A549 (cell line): ENCODE measurements around the gene PPM1H. TPM values are rescaled to one million over a fixed set of nuclear protein-coding genes. Genes with fewer than 3 reads are reported as not detected.
A peak's percentile ranks its signal among the peaks of the same experiment; 100 is the strongest.
"Not testable (repeated sequence)": the region's sequence is repeated elsewhere in the genome, so short reads cannot be mapped to it uniquely, and the experiment has no call there.

Experiments used
- ATAC-seq, 2 experiments: fragments of 200-7000 bp in 1 of 2; fragments of >200 bp in 1 of 2; cut with Nextera tagmentation in 1 of 2; cut with Tn5 transposase in 1 of 2; 3 replicates each; pipeline versions ENCODE4 v1.8.0 to v1.9.1; 2018 to 2020; ENCODE audit warnings: mild to moderate bottlenecking in 1 of 2, moderate library complexity in 1 of 2
- CTCF ChIA-PET: fragments of 300-600 bp; sonication (Branson Sonifier 250); formaldehyde crosslinking; extraction: SDS; loops from one replicate; lab custom pipeline; 2021; ENCODE audit warnings: antibody characterized with exemption, inconsistent platforms; lab: Yijun Ruan, JAX
- POLR2A ChIA-PET: fragments of 350-600 bp; formaldehyde crosslinking; extraction: SDS; loops from one replicate; lab custom pipeline; 2021; ENCODE audit warnings: antibody characterized with exemption, inconsistent platforms; lab: Yijun Ruan, JAX
- DNase-seq, 2 experiments: peaks; one replicate each; pipeline versions ENCODE4 v3.0.0 to v3.0.0-alpha.2; 2011 to 2016; ENCODE audit warnings: low read depth in 1 of 2, low spot score in 1 of 2
- FAIRE-seq: peaks from 2 replicates; lab custom pipeline; 2011; peaks lifted over from hg19 to GRCh38; lab: Jason Lieb, UNC
- H3K27ac ChIP-seq, 2 experiments: fragments of >200 bp; sonication (Bioruptor Twin); formaldehyde crosslinking; 3 replicates each; pipeline ENCODE4 v1.5.1; 2016 to 2017
- H3K4me1 ChIP-seq: fragments of >200 bp; sonication (Bioruptor Twin); formaldehyde crosslinking; 3 replicates; pipeline ENCODE4 v1.6.1; 2016
- H3K4me2 ChIP-seq: fragments of >200 bp; sonication (Bioruptor Twin); formaldehyde crosslinking; 3 replicates; pipeline ENCODE4 v1.6.1; 2016
- H3K4me3 ChIP-seq: fragments of >200 bp; sonication (Bioruptor Twin); formaldehyde crosslinking; 3 replicates; pipeline ENCODE4 v1.5.1; 2016
- H3K9me3 ChIP-seq: fragments of >200 bp; sonication (Bioruptor Twin); formaldehyde crosslinking; 3 replicates; pipeline ENCODE4 v1.6.1; 2016
- BHLHE40 ChIP-seq: IDR thresholded peaks from 2 replicates; pipeline ENCODE4 v1.6.1; 2012; ENCODE audit warnings: low read depth, low read length, inconsistent platforms
- CBX2 ChIP-seq: fragments of 200-600 bp; sonication (generic); IDR thresholded peaks from 2 replicates; pipeline ENCODE4 v1.6.1; 2016; ENCODE audit warnings: low read depth, mild to moderate bottlenecking, borderline replicate concordance
- CBX8 ChIP-seq: fragments of 200-600 bp; sonication (generic); IDR thresholded peaks from 2 replicates; pipeline ENCODE4 v1.6.1; 2016
- CEBPB ChIP-seq, 2 experiments: fragments of >200 bp in 1 of 2; sonication (Bioruptor Twin) in 1 of 2; formaldehyde crosslinking in 1 of 2; IDR thresholded peaks; 2 replicates each; pipeline ENCODE4 v1.6.1; 2012 to 2016
- CHD4 ChIP-seq: fragments of 200-600 bp; sonication (generic); IDR thresholded peaks from 2 replicates; pipeline ENCODE4 v1.6.1; 2016; ENCODE audit warnings: antibody characterized with exemption, mild to moderate bottlenecking, borderline replicate concordance
- EHF ChIP-seq: fragments of 250-450 bp; sonication (Bioruptor Pico); IDR thresholded peaks from 2 replicates; pipeline ENCODE4 v1.5.0; 2020; ENCODE audit warnings: mild to moderate bottlenecking
- ESRRA ChIP-seq: fragments of 150-350 bp; IDR thresholded peaks from 2 replicates; pipeline ENCODE4 v1.6.1; 2014; ENCODE audit warnings: mild to moderate bottlenecking, low read length, borderline replicate concordance
- FOXS1 ChIP-seq: fragments of 250-450 bp; sonication (Bioruptor Pico); IDR thresholded peaks from 2 replicates; pipeline ENCODE4 v1.5.0; 2020; ENCODE audit warnings: mild to moderate bottlenecking, moderate library complexity
- HDAC2 ChIP-seq: fragments of 200-600 bp; sonication (generic); IDR thresholded peaks from 2 replicates; pipeline ENCODE4 v1.6.1; 2016
- HOXB5 ChIP-seq: fragments of 250-450 bp; sonication (Bioruptor Pico); IDR thresholded peaks from 2 replicates; pipeline ENCODE4 v1.5.0; 2020; ENCODE audit warnings: mild to moderate bottlenecking, moderate library complexity
- JUNB ChIP-seq: fragments of >200 bp; sonication (Bioruptor Twin); formaldehyde crosslinking; IDR thresholded peaks from 2 replicates; pipeline ENCODE4 v1.6.1; 2016
- KDM1A ChIP-seq: fragments of 200-600 bp; sonication (generic); IDR thresholded peaks from 2 replicates; pipeline ENCODE4 v1.6.1; 2016; ENCODE audit warnings: low read depth, mild to moderate bottlenecking
- NPAS2 ChIP-seq: fragments of 250-450 bp; sonication (Bioruptor Pico); IDR thresholded peaks from 2 replicates; pipeline ENCODE4 v1.8.0; 2022; ENCODE audit warnings: mild to moderate bottlenecking, moderate library complexity, borderline replicate concordance
- NR3C1 ChIP-seq: fragments of >200 bp; sonication (Bioruptor Twin); formaldehyde crosslinking; IDR thresholded peaks from 3 replicates; pipeline ENCODE4 v1.6.1; 2017
- PHF8 ChIP-seq: fragments of 200-600 bp; sonication (generic); IDR thresholded peaks from 2 replicates; pipeline ENCODE4 v1.6.1; 2016; ENCODE audit warnings: low read depth, mild to moderate bottlenecking, antibody characterized with exemption, moderate library complexity, borderline replicate concordance
- POLR2A ChIP-seq: IDR thresholded peaks from 2 replicates; pipeline ENCODE4 v1.6.1; 2012; ENCODE audit warnings: mild to moderate bottlenecking, low read length
- POLR2AphosphoS2 ChIP-seq: conservative IDR thresholded peaks from 2 replicates; pipeline ENCODE4 v1.6.1; 2012; ENCODE audit warnings: low read length, improper control_type of control experiment, inconsistent platforms
- RCOR1 ChIP-seq: fragments of 150-350 bp; IDR thresholded peaks from 2 replicates; pipeline ENCODE4 v1.6.1; 2014; ENCODE audit warnings: antibody characterized with exemption, low read length, low read depth
- RNF2 ChIP-seq: fragments of 200-600 bp; sonication (generic); IDR thresholded peaks from 2 replicates; pipeline ENCODE4 v1.6.1; 2016; ENCODE audit warnings: low read depth, mild to moderate bottlenecking, antibody characterized with exemption, moderate library complexity, borderline replicate concordance
- TFCP2L1 ChIP-seq: fragments of 250-450 bp; sonication (Bioruptor Pico); IDR thresholded peaks from 2 replicates; pipeline ENCODE4 v1.5.0; 2021; ENCODE audit warnings: mild to moderate bottlenecking
- TP53 ChIP-seq: fragments of 250-450 bp; sonication (Bioruptor Pico); IDR thresholded peaks from 2 replicates; pipeline ENCODE4 v1.5.0; 2021; ENCODE audit warnings: mild to moderate bottlenecking, moderate library complexity
- ZC3H11A ChIP-seq: fragments of 450-650 bp; IDR thresholded peaks from 2 replicates; pipeline ENCODE4 v1.6.1; 2014; ENCODE audit warnings: antibody characterized with exemption, mild to moderate bottlenecking
- ZSCAN20 ChIP-seq: fragments of 250-450 bp; sonication (Bioruptor Pico); IDR thresholded peaks from 2 replicates; pipeline ENCODE4 v1.8.0; 2022; ENCODE audit warnings: mild to moderate bottlenecking, moderate library complexity
- WGBS: methylation state at CpG from one replicate; pipeline ENCODE4 v1.1.6; 2017; ENCODE audit errors: missing lambda C conversion rate; 5-methylcytosine and 5-hydroxymethylcytosine counted together
- polyA plus RNA-seq, 4 experiments: library from polyadenylated mRNA; depleted of rRNA in 3 of 4; stranded (reverse); fragments of >200 nt; fragmentation: RNase III in 1 of 4; extraction: RNeasy Plus Mini Kit Qiagen cat#74134 plus additional on column Dnase treatment in 1 of 4; gene quantifications; 2 replicates in 3 of 4; 3 replicates in 1 of 4; pipeline ENCODE4 v1.2.3, GENCODE V29; 2011 to 2017
- TF ChIP-seq, protein P1 (sequence below): fragments of >200 bp; sonication (Bioruptor Twin); formaldehyde crosslinking; IDR thresholded peaks from 3 replicates; pipeline ENCODE4 v1.6.1; 2016
- TF ChIP-seq, protein P2 (sequence below): fragments of 250-450 bp; sonication (Bioruptor Pico); IDR thresholded peaks from 2 replicates; pipeline ENCODE4 v1.5.0; 2021; ENCODE audit warnings: mild to moderate bottlenecking, moderate library complexity, borderline replicate concordance
- TF ChIP-seq, protein P3 (sequence below): fragments of 250-450 bp; sonication (Bioruptor Pico); IDR thresholded peaks from 2 replicates; pipeline ENCODE4 v1.5.0; 2020; ENCODE audit warnings: low read depth, mild to moderate bottlenecking, moderate library complexity
- TF ChIP-seq, protein P4 (sequence below): fragments of >200 bp; sonication (Bioruptor Twin); formaldehyde crosslinking; IDR thresholded peaks from 2 replicates; pipeline ENCODE4 v1.6.1; 2016

The PPM1H gene
- polyA plus RNA-seq, 2 of the 4 experiments (the other 2 are of a cell fraction) = 7.8 TPM

DNA sequence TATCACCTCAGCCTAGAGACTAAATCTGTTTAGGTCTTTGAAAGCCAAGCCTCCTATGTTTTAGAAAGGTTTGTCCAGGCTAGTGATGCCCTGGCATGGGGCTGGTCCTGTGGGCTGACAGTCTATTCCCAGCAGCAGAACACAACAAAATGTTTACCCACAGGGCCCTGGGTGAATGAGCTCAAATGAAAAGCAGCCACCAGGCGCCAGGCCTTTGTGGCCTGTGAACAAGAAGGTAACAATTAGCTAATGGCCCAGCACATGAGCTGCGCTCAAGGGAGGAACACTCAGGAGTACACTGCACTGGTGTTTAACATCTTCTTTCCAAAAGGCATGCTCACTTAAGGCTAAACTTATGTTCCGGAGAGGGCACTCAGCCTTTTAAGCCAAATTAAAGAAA is 266.2 kb downstream of the PPM1H start:
- ATAC-seq (no peak), FAIRE-seq (no peak), DNase-seq (no peak)
- POLR2A ChIA-PET = no interaction called here
- Histone ChIP-seq H3K27ac (peak overlapping the region in 1 of 2 experiments; percentile 36; a peak in 1 of 6 replicates), H3K4me1 (no peaks in the 10 kb centered on the region), H3K9me3 (no peaks in the 10 kb centered on the region), H3K4me3 (no peak overlapping the region), H3K4me2 (no peak overlapping the region)
- CTCF ChIA-PET = interaction anchor here (1.3 kb wide), 1 partner anchor 131 kb away, joined by 3 read pairs; no protein-coding TSS in a partner anchor
- 93% methylated on average over 3 of the region's 3 CpGs for WGBS
- TF ChIP-seq ESRRA (no peak), ZSCAN20 (CRISPR knock-in tag) (no peak), CBX8 (no peak), CBX2 (no peak), RNF2 (no peak), HDAC2 (no peak), RCOR1 (no peak)
- TF ChIP-seq, protein P1, sequence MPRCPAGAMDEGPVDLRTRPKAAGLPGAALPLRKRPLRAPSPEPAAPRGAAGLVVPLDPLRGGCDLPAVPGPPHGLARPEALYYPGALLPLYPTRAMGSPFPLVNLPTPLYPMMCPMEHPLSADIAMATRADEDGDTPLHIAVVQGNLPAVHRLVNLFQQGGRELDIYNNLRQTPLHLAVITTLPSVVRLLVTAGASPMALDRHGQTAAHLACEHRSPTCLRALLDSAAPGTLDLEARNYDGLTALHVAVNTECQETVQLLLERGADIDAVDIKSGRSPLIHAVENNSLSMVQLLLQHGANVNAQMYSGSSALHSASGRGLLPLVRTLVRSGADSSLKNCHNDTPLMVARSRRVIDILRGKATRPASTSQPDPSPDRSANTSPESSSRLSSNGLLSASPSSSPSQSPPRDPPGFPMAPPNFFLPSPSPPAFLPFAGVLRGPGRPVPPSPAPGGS = no peak
- TF ChIP-seq, protein P2, sequence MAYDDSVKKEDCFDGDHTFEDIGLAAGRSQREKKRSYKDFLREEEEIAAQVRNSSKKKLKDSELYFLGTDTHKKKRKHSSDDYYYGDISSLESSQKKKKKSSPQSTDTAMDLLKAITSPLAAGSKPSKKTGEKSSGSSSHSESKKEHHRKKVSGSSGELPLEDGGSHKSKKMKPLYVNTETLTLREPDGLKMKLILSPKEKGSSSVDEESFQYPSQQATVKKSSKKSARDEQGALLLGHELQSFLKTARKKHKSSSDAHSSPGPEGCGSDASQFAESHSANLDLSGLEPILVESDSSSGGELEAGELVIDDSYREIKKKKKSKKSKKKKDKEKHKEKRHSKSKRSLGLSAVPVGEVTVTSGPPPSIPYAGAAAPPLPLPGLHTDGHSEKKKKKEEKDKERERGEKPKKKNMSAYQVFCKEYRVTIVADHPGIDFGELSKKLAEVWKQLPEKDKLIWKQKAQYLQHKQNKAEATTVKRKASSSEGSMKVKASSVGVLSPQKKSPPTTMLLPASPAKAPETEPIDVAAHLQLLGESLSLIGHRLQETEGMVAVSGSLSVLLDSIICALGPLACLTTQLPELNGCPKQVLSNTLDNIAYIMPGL = no peak
- TF ChIP-seq, protein P3, sequence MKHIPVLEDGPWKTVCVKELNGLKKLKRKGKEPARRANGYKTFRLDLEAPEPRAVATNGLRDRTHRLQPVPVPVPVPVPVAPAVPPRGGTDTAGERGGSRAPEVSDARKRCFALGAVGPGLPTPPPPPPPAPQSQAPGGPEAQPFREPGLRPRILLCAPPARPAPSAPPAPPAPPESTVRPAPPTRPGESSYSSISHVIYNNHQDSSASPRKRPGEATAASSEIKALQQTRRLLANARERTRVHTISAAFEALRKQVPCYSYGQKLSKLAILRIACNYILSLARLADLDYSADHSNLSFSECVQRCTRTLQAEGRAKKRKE = no peak

DNA sequence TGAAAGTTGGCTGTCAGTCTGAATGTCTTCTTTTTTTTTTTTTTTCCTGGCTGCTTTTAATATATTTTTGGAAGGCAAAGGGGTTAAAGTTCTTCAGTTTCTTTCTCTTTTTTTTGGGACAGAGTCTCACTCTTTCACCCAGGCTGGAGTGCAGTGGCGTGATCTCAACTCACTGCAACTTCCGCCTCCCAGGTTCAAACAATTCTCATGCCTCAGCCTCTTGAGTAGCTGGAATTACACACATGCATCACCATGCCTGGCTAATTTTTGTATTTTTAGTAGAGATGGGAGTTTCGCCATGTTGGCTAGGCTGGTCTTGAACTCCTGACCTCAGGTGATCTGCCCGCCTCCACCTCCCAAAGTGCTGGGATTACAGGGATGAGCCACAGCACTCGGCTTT is 270.0 kb downstream of the PPM1H start:
- CTCF ChIA-PET = interaction anchor here (0.7 to 1.5 kb wide), 2 partner anchors 50 to 182 kb away, joined by 3 to 4 read pairs; no protein-coding TSS in a partner anchor
- FAIRE-seq, ATAC-seq, POLR2A ChIA-PET, H3K9me3 ChIP-seq, H3K27ac ChIP-seq, H3K4me3 ChIP-seq, H3K4me1 ChIP-seq, H3K4me2 ChIP-seq, DNase-seq: not testable (repeated sequence)
- WGBS = 98% methylated on average over 5 of the region's 5 CpGs

DNA sequence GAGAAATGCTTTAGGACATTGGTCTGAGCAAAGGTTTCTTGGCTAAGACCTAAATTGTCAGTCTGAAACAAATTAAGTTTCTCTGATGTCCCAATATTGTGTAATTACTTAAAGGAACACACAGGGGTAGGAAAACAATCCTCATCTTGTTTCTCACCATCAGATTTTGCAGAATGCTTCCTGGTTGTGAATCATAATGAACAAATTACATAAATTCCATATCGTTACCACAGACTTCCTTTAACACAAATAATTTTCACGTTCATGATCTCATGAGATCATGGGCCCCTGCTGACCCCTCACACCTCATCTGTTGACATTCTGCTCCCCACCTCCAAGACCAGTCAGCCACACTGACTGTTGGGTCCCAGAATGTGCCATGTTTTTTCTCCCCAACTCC is 274.2 kb downstream of the PPM1H start:
- CTCF ChIA-PET = no interaction called here
- TF ChIP-seq HOXB5 (CRISPR knock-in tag) (no peak), EHF (CRISPR knock-in tag) (no peak), POLR2AphosphoS2 (no peak), TFCP2L1 (CRISPR knock-in tag) (no peak), PHF8 (no peak), CEBPB (IDR thresholded peaks at IDR 0.05) (no peak), NPAS2 (CRISPR knock-in tag) (no peak), TP53 (CRISPR knock-in tag) (no peak), JUNB (no peak), BHLHE40 (no peak), CHD4 (no peak), NR3C1 (no peak), ZC3H11A (no peak), RCOR1 (no peak), FOXS1 (CRISPR knock-in tag) (no peak), KDM1A (no peak), POLR2A (no peak)
- TF ChIP-seq, protein P1 = no peak
- TF ChIP-seq, protein P3 = no peak
- TF ChIP-seq, protein P4, sequence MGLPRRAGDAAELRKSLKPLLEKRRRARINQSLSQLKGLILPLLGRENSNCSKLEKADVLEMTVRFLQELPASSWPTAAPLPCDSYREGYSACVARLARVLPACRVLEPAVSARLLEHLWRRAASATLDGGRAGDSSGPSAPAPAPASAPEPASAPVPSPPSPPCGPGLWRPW = no peak
- DNase-seq (peak in 1 of 2 experiments; percentile 14), FAIRE-seq (no peak), ATAC-seq (no peak)
- Histone ChIP-seq H3K9me3 (peaks cover 8% of the 10 kb centered on the region; the same call in 2 of the 3 replicates), H3K4me2 (no peak overlapping the region), H3K4me3 (no peak overlapping the region), H3K4me1 (no peaks in the 10 kb centered on the region), H3K27ac (no peak overlapping the region)
- WGBS = 75% methylated on average over 2 of the region's 2 CpGs
- POLR2A ChIA-PET = no interaction called here
